Erythroblast (primary cell): ENCODE results near the gene RALGPS2.

Experiments used
- GATA1 ChIP-seq: IDR thresholded peaks from 2 replicates; pipeline ENCODE4 v1.6.1; 2011; ENCODE audit warnings: low read depth, mild to moderate bottlenecking, control low read depth, low read length, moderate library complexity
- POLR2A ChIP-seq: IDR thresholded peaks from 2 replicates; pipeline ENCODE4 v1.6.1; 2011; ENCODE audit warnings: mild to moderate bottlenecking, low read length

DNA sequence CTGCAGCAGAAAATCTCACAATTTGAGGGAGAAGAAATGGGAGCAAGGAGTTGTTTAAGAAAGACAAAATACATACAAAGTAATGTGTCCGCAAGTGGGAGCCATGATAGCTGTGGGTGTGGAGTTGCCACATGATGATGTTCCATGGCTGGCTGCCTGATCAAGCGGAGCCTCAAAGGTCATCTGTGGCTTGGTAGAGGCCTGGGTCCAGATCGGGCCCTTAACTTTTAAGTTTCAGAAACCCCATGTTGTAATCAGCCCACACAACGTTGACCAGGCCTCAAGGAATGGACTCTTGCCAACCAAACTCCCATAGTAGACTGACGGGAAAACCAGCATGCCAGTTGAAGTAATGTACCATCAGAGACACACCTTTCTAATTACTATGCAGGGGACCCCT is 210.6 kb downstream of the RALGPS2 start:
- TF ChIP-seq POLR2A (no peak), GATA1 (no peak)
